Measurements from ENCODE around the gene TKFC. TPM values are rescaled to one million over a fixed set of nuclear protein-coding genes. Genes with fewer than 3 reads are reported as not detected.

Gene TKFC
- total RNA-seq, 1 donor from 2014 or later = 72.6 TPM

- no peak for DNase-seq (ENCODE audit: extremely low spot score, unreplicated experiment)
- Mint-ChIP-seq H3K9me3 (no peaks in the 10 kb centered on the region), H3K4me1 (ENCODE audit: unreplicated experiment) (peaks cover 20% of the 10 kb centered on the region), H3K27me3 (no peaks in the 10 kb centered on the region), H3K36me3 (no peaks in the 10 kb centered on the region), H3K27ac (peak overlapping the region; percentile 39), H3K4me3 (no peak overlapping the region)
- TF ChIP-seq CTCF (conservative IDR thresholded peaks at IDR 0.05) = no peak
Measured at GRCh38 chr11:61337706-61338470, 4.9 kb downstream of the TKFC start.

GRCh38 chr11:61338783-61339489 is 5.9 kb downstream of the TKFC start:
- DNase-seq (ENCODE audit: extremely low spot score, unreplicated experiment) = no peak
- no peaks in the 10 kb centered on the region for H3K9me3 Mint-ChIP-seq
- no peak overlapping the region for H3K4me3 Mint-ChIP-seq
- no peak for TF ChIP-seq CTCF (conservative IDR thresholded peaks at IDR 0.05)
- H3K36me3 Mint-ChIP-seq = no peaks in the 10 kb centered on the region
- no peaks in the 10 kb centered on the region for H3K27me3 Mint-ChIP-seq
- no peak overlapping the region for H3K27ac Mint-ChIP-seq
- peaks cover 15% of the 10 kb centered on the region for H3K4me1 Mint-ChIP-seq (ENCODE audit: unreplicated experiment)

- H3K36me3 Mint-ChIP-seq = no peaks in the 10 kb centered on the region
- H3K27me3 Mint-ChIP-seq = no peaks in the 10 kb centered on the region
- no peak for DNase-seq (ENCODE audit: extremely low spot score, unreplicated experiment)
- no peak overlapping the region for H3K4me3 Mint-ChIP-seq
- H3K9me3 Mint-ChIP-seq = no peaks in the 10 kb centered on the region
- peaks cover 15% of the 10 kb centered on the region for H3K4me1 Mint-ChIP-seq (ENCODE audit: unreplicated experiment)
- no peak for TF ChIP-seq CTCF (conservative IDR thresholded peaks at IDR 0.05)
- no peak overlapping the region for H3K27ac Mint-ChIP-seq
Measured at GRCh38 chr11:61339490-61339878, 6.5 kb downstream of the TKFC start.

GRCh38 chr11:61340979-61341378 is 8.0 kb downstream of the TKFC start:
- H3K9me3 Mint-ChIP-seq = no peaks in the 10 kb centered on the region
- no peak for DNase-seq (ENCODE audit: extremely low spot score, unreplicated experiment)
- H3K27ac Mint-ChIP-seq = no peak overlapping the region
- H3K27me3 Mint-ChIP-seq = no peaks in the 10 kb centered on the region
- TF ChIP-seq CTCF (conservative IDR thresholded peaks at IDR 0.05) = no peak
- no peaks in the 10 kb centered on the region for H3K36me3 Mint-ChIP-seq
- peaks cover 13% of the 10 kb centered on the region for H3K4me1 Mint-ChIP-seq (ENCODE audit: unreplicated experiment)
- no peak overlapping the region for H3K4me3 Mint-ChIP-seq

- no peak overlapping the region for H3K4me3 Mint-ChIP-seq
- H3K4me1 Mint-ChIP-seq (ENCODE audit: unreplicated experiment) = peaks cover 6% of the 10 kb centered on the region
- TF ChIP-seq CTCF (conservative IDR thresholded peaks at IDR 0.05) = no peak
- no peaks in the 10 kb centered on the region for H3K27me3 Mint-ChIP-seq
- no peaks in the 10 kb centered on the region for H3K36me3 Mint-ChIP-seq
- DNase-seq (ENCODE audit: extremely low spot score, unreplicated experiment) = no peak
- no peaks in the 10 kb centered on the region for H3K9me3 Mint-ChIP-seq
- no peak overlapping the region for H3K27ac Mint-ChIP-seq
Measured at GRCh38 chr11:61341706-61342105, 8.7 kb downstream of the TKFC start.

Data from type B pancreatic cell (in vitro differentiated cells).